AG04449 (cell line): ENCODE data around the gene SEC14L1.

Experiments
- CTCF ChIA-PET: fragments of 350-600 bp; formaldehyde crosslinking; extraction: SDS; loops from one replicate; lab custom pipeline; 2021; ENCODE audit warnings: antibody characterized with exemption; lab: Yijun Ruan, JAX
- POLR2A ChIA-PET: fragments of 400-600, 350-600 bp; formaldehyde crosslinking; extraction: SDS; loops from one replicate; lab custom pipeline; 2020; ENCODE audit warnings: antibody characterized with exemption, inconsistent platforms; lab: Yijun Ruan, JAX
- DNase-seq: peaks from one replicate; pipeline ENCODE4 v3.0.0-alpha.2; 2010; ENCODE audit warnings: low read depth, low spot score
- H3K4me3 ChIP-seq: 2 replicates; pipeline ENCODE4 v1.5.1; 2011; ENCODE audit warnings: low read depth, mild to moderate bottlenecking, control low read depth, low read length
- CTCF ChIP-seq: IDR thresholded peaks from one replicate; pipeline ENCODE4 v1.5.1; 2011; ENCODE audit warnings: mild to moderate bottlenecking, moderate library complexity, low read length, control low read depth, inconsistent platforms; ENCODE audit not compliant: insufficient read depth; ENCODE audit errors: missing control alignments

Gene SEC14L1

GRCh38 chr17:77231076-77231871, 90.5 kb downstream of the SEC14L1 start:
- DNase-seq = no peak
- TF ChIP-seq CTCF = no peak
- POLR2A ChIA-PET = no interaction called here
- CTCF ChIA-PET = no interaction called here
- no peak overlapping the region for H3K4me3 ChIP-seq

- ChIA-PET CTCF (interaction anchor here (3.5 kb wide), 1 partner anchor 145 kb away, joined by 41 read pairs; no protein-coding TSS in a partner anchor), POLR2A (no interaction called here)
- TF ChIP-seq CTCF = no peak
- no peak for DNase-seq
- H3K4me3 ChIP-seq = no peak overlapping the region
These were observed 92.4 kb downstream of the SEC14L1 start for GRCh38 chr17:77233127-77233526.

DNA sequence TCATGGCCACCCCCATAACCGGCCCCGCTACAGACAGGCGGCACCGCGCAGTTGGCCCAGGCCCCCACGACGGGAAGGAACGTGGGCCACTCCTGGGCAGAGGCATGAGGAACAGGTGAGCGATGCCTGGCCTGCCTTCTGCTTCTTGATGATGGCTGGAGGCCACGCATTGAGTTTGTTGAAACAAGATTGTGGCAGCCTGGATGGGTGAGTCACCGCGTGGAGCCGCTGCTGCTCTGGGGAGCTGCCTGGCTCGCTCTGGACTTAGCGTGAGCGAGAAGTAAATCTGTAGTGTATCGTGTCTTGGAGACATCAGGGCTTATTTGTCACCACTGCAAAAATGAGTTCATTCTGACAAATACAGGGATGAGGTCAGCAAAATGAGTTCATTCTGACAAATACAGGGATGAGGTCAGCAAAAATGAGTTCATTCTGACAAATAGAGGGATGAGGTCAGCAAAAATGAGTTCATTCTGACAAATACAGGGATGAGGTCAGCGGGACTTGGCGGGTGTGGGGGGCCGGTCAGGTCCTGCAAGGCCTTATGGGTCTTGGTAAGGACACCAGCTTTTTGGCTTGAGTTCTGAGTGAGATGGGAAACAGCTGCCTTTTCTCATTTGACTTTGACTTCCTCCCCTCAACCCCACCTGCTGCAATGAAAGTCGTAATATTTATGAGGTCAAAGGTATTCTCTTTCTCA, 93.0 kb downstream of the SEC14L1 start:
- no peak for TF ChIP-seq CTCF
- H3K4me3 ChIP-seq = no peak overlapping the region
- CTCF ChIA-PET = interaction anchor here (1.1 to 3.5 kb wide), 4 partner anchors 14 to 177 kb away, joined by 3 to 41 read pairs (median 4); no protein-coding TSS in a partner anchor
- DNase-seq = no peak
- POLR2A ChIA-PET = no interaction called here

DNA sequence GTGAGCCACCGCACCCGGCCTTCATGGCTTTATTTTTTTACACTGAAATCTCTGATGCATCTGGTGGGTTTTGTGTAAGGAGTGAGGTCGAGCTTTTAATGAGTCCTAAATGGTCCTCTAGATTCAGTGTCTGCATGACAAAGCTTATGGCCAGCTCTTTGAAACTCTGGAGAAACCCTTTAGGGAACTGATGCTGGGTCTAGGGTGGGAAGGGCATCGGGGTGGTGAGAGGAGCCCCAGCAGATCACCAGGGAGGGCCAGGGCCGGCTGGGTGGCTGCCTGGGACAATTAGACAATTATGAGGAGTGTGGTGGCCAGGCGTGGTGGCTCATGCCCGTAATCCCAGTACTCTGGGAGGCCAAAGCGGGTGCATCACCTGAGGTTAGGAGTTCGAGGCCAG, 93.9 kb downstream of the SEC14L1 start:
- no peak for TF ChIP-seq CTCF
- H3K4me3 ChIP-seq = peak overlapping the region; percentile 53
- ChIA-PET POLR2A (no interaction called here), CTCF (interaction anchor here (0.9 to 3.5 kb wide), 6 partner anchors 13 to 178 kb away, joined by 3 to 41 read pairs (median 4); no protein-coding TSS in a partner anchor)
- no peak for DNase-seq

- CTCF ChIA-PET = interaction anchor here (0.7 to 3.5 kb wide), 5 partner anchors 12 to 179 kb away, joined by 3 to 41 read pairs (median 5); no protein-coding TSS in a partner anchor
- no peak for TF ChIP-seq CTCF
- H3K4me3 ChIP-seq = peak overlapping the region; percentile 53
- POLR2A ChIA-PET = interaction anchor here (0.6 to 1.0 kb wide), 4 partner anchors 11 to 147 kb away, joined by 3 to 5 read pairs (median 3); no protein-coding TSS in a partner anchor
- peak; percentile 79 for DNase-seq
These were observed 94.7 kb downstream of the SEC14L1 start for GRCh38 chr17:77235370-77235941.
